HG03565 (cell line): ENCODE results near the gene APEX2.
"Not testable (repeated sequence)": the region's sequence is repeated elsewhere in the genome, so short reads cannot be mapped to it uniquely, and the experiment has no call there.

Source experiments
- ATAC-seq: cut with Tn5 transposase; IDR thresholded peaks from one replicate; pipeline ENCODE4 v1.9.1; 2021; ENCODE audit warnings: mild to moderate bottlenecking, moderate library complexity; ENCODE audit not compliant: unreplicated experiment

APEX2 gene

DNA sequence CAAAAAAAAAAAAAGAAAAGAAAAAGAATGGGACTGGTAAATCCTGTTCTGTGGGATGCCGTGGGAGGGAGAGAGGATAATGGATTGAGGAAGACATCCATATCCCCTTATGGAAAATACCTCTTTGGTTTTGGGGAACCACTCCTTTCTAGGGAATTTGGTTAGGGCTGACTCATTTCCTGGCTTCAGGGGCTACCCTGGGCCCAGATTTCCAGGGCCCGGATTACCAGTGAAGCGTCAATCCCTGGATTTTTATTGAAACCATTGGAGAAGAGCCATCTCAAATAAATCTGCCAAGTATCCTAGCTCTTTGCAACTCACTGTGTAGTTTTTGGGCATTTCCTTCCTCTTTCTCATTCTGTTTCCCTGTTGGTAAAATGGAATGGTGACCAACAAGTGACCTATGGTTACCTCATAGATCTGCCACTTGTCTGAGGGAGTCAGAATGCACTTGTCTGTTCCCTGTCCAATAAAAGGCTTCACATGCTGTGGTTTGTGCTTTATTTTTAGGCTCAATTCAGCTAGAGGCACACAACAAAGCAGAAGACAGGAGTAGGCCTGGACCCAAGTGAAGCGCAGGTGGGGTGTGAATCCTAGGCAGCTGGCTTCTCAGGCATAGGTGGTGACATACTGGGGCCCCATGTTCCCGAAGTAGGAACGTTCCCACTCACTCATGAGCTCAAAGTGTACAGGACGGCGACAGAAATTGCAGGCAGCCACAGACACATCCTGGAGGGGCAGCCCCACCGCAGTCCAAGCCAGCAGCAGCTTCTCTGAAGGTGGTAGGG is 8.6 kb downstream of the APEX2 start:
- ATAC-seq, result no peak

DNA sequence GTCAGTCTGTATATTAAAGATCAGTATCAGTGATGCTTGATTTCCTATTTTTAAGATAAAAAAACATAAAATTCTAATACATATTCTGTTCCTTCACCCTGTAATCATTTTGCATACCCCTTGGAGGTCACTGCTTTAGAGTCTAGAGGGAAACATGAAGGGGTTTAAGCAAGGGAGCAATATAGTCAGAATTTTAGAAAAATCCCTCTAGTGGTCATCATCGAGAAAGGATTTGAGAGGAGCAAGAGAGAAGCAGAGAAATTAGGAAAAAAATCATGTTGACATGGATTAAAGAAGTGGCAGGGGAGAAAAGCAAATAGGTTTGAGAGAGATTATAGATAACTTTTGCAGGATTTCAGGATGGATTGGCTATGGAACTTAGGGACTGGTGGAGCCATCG is 11.1 kb downstream of the APEX2 start:
- ATAC-seq, result no peak

DNA sequence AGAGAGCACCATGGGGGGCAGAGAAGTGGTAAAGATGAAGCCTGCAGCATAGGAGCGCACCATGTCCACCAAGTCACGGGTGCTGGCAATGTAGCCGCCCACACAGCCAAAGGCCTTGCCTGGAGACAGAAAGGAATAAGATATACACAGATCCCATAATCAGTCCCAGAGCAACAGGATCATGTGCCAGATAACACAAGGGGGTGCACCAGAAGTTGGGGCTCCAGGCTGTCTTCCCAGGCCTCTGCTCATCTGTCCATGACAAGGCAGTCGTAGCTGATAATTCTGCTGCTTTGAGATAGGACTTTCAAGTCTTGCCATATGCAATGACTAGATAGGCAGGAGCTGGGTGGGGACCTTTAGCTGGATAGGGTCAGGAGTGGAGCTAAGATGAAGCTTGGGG is 14.7 kb downstream of the APEX2 start:
- no peak for ATAC-seq

DNA sequence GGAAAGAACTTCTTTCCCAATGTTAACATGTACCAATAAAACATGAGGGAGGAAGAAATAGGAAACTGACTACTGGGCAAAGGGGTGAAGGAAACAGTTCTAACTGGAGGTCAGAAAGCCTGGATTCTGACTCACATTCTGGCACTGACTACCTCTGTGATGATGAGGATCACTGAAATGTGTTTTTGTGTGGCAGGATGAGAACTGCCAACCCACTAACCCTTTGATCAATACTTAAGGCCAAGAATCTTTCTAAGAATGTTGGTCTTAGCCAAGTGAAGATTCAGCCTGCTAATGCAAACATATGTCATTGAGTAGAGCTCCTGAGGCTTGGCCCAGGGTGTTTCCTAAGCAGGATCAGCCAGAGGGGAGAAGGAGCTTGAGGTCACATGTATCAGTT is 26.0 kb downstream of the APEX2 start:
- ATAC-seq, result no peak

DNA sequence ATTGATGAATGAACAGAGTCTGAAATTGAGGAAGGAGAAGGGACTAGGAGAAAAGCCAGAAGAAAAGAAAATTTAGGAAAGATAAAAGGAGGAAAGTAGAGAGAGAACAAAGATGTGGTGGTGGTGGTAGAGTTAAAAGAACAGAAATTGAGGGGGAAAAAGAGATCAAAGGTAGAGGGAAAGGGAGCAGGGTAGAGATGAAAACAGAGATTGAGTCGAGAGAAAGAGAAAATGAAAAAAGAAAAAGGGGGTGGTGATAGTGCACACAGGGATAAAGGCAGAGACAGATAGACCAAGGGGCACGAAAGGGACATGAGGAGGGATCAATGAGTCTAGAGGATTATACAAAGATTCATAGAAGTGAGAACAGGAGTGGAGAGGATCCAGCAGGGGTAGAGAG is 26.7 kb downstream of the APEX2 start:
- ATAC-seq, result no peak

DNA sequence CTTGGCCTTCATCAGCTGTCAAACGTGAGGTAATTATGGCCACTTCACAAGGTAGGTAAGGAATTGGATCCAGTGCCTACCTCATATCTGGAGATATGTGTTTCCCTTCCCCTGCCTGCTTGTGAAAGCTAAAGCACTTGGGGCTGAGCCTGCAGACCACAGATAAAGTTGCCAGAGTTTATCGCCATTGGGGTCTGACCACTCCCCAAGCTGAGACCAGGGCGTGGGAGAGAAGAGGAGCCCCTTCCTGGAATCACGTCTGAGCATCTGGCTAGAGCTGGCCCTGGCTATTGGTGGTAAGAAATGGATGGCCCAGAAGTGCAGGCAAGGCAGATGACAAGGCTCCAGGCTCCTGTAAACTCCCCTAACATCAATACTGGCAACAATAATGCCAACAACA is 27.9 kb downstream of the APEX2 start:
- ATAC-seq, result no peak

DNA sequence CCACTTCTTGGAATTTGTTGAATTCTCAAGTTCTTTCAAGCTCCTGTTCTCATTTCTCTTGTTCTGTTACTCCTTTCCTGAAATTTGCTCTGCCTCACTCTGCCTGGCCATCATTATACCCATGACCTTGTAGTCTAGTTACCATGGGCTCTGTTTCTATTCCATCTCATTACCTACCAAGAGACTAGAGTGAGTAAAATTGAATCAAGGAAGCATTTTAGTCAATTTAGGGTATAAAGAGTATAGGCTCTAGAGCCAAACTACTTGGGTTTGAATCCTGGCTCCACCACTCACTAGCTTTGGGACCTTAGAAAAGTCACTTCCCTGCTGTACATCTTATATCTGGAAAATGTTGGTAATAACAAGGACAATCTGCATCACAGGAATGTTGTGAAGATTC is 28.4 kb downstream of the APEX2 start:
- ATAC-seq, result no peak

DNA sequence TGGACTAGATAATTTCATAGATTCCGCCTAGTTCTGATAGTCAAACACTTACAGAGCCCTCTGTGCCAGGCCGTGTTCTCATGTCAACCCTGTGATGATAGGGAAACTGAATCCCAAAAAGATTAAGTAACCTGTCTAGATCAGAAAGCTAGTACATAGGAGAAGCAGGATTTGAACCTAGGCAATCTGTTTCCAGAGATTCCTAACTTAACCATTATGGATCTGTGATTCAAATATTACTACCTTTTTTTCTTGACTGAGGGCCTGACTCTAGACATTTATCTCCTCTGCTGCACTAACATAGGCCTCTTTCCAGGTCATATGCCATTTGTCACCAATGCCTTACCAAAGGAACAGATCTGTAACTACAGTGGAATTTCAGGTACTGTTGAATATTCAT is 29.1 kb downstream of the APEX2 start:
- ATAC-seq, result no peak

DNA sequence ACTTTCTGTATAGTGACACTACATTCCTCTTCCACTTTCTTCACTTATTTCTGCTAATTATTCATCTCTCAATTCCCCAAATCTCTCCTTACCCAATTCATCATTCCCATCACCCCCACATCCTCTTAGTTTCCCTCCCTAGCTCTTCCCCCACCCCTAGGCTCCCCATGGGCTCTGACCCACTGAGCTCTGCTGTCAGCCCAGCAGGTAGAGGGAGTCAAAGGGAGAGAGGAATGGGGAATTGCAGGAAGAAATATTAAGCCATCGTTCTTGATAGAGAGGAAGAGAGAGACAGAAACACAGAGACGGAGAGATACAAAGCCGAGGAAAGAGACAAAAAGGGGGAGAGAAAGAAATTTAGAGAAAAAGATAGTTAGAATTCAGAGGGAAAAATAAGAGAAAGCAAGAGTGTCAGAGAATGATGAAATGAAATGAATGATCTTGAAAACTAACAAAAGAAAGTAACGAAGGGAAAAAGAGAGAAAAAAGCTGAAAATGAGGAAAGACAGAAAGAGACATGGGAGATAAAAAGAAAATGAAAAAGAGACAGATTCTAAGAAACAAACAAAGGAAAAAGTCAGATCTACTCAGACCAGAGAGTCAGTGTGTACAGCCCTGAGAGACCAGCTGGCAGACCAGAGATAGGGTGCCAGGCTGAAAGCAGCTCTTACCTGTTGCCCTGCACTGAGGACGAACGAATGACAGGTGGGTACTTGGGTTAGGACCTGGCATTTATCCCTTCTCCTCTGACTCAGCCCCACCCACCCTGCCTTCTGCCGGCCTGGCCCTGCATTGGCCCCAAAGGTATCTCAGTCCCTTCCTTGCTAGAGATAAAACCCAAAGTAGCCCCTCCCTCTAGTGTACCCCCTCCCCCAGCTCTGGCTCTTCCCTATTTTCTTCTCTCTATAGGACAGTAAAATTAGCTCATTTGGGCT is 30.4 kb downstream of the APEX2 start, which contains the start of gene ALAS2:
ALAS2 (minus strand) TSS at position 707 of the 935 bp plus-strand sequence. CDS start 4,977 bp downstream, outside the sequence.
- no peak for ATAC-seq

DNA sequence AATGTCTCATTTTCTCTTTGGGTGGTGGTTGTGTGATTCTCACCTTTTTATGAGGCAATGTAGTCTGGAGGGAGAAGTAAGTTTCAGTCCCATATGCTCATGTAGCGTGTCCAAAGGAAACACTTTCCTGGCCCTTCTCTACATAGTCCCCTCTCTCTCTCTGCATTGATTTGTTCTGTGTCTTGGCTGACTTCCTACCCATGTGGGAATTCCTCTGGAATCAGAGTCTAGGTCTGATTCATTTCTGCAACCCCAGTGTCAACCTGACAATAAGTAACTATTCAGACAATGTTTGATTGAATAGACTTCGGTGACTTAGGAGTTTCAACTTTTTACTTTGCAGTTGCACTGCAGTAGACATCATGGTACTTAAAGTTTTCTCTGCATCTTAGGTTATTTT is 33.3 kb downstream of the APEX2 start:
- ATAC-seq, result no peak

DNA sequence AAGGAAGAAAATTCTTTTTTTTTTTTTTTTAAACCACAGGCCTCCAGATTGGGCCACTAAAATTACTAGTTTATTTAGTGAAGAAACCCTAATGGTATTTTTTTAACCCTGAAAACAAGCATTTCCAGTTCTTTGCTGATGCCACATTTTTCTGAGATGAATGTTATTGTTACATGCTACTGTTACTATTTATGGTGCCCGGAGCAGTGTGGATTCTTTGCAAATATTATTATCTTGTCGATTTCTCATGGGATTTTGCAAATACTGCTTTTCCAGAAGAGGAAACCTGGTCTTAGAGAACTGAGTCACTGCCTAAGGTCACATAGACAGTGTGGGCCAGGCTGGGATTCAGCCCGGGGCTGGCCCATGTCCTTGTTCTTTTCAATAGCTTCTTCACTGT is 39.3 kb downstream of the APEX2 start:
- ATAC-seq, result no peak

DNA sequence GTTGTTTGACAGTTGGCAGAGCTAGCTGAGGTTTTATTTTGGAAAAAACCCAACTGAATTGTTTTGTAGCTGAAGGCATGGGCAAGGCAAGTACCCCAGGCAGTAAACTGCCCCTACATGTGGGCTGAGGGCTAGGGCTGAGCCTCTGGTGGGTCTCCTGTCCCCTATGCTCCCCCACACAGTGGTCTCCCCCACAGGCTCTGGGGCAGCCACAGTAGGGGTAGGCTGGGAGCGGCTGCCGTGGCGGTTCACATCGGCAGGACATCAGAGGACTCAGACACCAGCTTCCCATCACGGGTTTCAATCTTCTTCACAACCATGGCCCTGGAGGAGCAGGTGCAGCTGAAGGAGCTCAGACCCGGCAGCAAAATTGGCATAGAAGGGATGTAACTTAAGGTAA is 41.4 kb downstream of the APEX2 start:
- no peak for ATAC-seq

DNA sequence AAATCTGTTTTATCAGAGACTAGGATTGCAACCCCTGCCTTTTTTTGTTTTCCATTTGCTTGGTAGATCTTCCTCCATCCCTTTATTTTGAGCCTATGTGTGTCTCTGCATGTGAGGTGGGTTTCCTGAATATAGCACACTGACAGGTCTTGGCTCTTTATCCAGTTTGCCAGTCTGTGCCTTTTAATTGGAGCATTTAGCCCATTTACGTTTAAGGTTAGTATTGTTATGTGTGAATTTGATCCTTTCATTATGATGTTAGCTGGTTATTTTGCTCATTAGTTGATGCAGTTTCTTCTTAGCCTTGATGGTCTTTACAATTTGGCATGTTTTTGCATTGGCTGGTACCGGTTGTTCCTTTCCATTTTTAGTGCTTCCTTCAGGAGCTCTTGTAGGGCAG is 50.4 kb downstream of the APEX2 start:
- not testable (repeated sequence) for ATAC-seq

DNA sequence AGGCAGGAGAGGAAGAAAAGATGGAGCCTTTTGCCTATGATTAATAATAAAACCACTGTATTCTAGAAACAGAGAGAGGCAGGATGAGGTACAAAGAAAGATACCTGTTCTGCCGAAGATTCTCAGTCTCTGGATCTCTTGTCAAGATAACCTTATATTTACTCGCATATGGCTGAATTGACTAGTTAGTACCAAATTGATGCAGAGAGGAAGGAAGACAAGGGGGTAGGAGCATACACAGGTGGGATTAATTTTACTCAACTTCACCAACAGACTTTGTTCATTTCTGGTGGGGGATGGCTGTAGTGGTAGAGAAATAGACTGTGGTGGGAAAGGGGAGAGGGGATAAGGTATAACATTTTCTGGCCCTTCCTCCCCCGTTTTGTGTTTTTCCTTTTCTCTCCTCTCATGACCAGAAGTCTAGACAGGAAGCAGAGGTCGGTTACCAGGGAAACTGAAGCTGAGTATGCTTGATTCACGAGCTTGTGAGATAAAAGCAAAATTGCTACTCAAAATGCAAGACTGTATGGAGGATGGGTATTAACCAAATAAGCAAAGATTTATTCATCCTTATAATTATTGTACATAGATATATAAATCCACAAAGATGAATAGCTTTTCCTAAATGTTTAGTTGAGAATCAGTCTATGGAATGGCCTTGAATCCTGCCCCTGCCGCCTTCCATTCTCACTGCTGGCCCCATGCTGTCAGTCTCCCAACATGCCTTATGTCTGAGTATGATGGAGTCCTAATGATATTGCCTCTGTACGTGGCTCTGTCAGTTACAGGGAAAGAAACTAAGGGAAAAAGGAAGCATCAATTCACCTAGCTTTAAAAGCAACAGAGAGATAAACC is 56.9 kb downstream of the APEX2 start:
- ATAC-seq, result no peak

DNA sequence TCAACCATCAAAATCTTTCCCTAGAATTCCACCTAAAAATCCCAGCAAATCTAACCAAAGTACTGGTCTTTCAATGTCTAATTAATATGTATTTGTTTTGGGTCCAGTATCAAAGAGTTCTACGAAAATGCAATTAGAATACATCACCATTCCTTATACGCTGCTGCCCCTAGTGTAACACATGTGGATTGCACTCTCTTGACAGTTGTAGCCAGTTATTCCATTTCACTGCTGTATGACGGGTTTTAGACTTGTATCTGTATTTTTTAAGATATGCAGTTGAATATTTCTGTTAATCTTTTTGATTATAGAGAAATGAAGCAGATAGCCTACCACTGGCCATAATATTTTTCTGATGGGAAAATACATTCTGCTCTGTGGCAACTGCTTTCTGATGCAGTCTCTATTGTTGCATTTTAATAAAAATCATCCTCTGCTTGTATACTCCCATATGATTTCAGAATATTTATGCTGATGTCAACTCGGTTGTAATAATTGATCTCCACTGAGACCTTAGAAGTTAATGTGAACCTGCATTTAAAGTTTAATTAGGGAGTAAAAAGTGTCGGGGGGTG is 57.6 kb downstream of the APEX2 start:
- ATAC-seq, result no peak
